ENCODE data around the gene LPCAT1. TPM values are rescaled to one million over a fixed set of nuclear protein-coding genes. Genes with fewer than 3 reads are reported as not detected.

Gene LPCAT1, protein sequence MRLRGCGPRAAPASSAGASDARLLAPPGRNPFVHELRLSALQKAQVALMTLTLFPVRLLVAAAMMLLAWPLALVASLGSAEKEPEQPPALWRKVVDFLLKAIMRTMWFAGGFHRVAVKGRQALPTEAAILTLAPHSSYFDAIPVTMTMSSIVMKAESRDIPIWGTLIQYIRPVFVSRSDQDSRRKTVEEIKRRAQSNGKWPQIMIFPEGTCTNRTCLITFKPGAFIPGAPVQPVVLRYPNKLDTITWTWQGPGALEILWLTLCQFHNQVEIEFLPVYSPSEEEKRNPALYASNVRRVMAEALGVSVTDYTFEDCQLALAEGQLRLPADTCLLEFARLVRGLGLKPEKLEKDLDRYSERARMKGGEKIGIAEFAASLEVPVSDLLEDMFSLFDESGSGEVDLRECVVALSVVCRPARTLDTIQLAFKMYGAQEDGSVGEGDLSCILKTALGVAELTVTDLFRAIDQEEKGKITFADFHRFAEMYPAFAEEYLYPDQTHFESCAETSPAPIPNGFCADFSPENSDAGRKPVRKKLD
- 10 to 100 TPM; 47.4 to 49.4 TPM for total RNA-seq

DNA sequence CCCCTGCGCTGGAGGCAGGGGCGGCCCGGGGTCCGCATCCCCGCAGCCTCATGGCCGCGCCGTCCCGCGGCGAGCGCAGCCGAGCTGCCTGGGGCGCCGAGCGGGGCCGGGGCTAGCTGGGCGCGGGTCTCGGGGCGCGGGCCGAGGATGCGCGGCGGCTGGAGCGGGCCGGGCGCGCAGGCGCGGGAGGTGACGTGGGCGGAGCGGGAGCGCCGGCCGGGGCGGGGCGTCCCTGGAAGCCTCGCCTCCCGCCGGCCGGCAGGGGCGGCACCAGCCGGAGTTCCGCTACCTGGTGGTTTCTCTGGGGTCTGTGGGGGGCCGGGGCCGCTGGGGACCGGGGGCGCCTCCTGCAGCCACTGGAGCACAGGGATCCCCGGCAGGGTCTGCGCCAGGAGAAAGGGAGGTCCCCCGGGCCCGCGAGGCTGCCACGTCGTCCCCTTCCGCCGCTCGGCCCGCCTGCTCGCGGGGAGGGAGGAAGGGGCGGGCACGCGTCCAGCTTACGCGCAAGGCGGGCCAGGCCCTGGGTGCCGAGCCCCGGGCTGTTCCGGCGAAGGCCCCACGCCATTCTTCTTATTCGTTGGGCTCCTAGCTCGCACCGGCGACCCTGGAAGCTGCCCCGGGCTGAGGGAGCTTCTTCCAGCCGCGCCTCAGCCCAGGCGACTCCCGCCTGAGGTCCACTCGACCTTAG, at the start of gene LPCAT1:
Gene LPCAT1, minus strand, starts transcription at position 168 of the 688 bp plus-strand sequence. Its CDS starts 116 bp downstream, at position 52.

DNA sequence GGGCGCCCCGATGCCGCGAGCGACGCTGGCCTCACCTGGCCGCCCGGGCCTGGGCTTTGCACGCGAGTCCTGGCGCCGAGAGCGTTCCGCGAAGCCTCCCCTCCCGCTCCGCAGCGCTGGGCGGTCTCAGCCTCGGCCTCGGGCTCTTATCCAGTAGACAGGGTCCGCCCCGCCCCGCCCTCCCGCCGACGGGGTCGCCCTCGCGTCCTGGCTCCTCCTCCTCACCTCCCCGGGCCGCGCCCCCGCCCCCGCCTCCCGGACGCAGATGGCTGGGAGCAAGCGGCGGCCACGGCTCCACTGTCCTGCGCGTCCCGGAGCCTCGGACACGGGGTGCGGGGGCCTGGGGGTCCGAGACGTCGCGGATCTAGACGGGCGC, 78.5 kb downstream of the LPCAT1 start, which contains the start of gene SLC6A3:
Gene SLC6A3, minus strand, starts transcription at position 128 of the 376 bp plus-strand sequence. CDS start 2,243 bp downstream, outside the sequence.

Small RNA genes lying within 50 kb of the gene (microRNA-seq; reads per million reads assigned to microRNA genes)
- not detected for gene MIR6075 (ENCODE audit: borderline microRNAs expressed, borderline replicate concordance)

Other genes starting within 250 kb of the LPCAT1 start
- gene TERT, start 228.9 kb downstream of the LPCAT1 start, total RNA-seq: 1 to 10 TPM; 1.9 to 4.0 TPM
- gene CLPTM1L, start 178.9 kb downstream of the LPCAT1 start, total RNA-seq: 10 to 100 TPM; 94.9 to 98.6 TPM
- not detected for gene SLC6A3, start 78.5 kb downstream of the LPCAT1 start, total RNA-seq

Measured in activated naive CD4-positive, alpha-beta T cell treated with anti-CD3 and anti-CD28 coated beads, Interleukin-2, amount 10 ng/mL, durations not matched to agents 5 hours and 36 hours (primary cell).